ENCODE results near the gene ZSCAN16. TPM values are rescaled to one million over a fixed set of nuclear protein-coding genes. Genes with fewer than 3 reads are reported as not detected.
"Not testable (repeated sequence)": the region's sequence is repeated elsewhere in the genome, so short reads cannot be mapped to it uniquely, and the experiment has no call there.

ZSCAN16 gene
- total RNA-seq, 1 donor from 2014 or later: not detected

- no peak for TF ChIP-seq CTCF (IDR thresholded peaks at IDR 0.05)
- H3K4me1 ChIP-seq: peaks cover 0 to 7% of the 10 kb centered on the region in 2 donors
- intact Hi-C loops (cut with DNase I): loop anchor here (5.0 to 10.0 kb wide), 4 partner anchors 134 to 951 kb away; partner anchors contain the start of gene ZSCAN31
- no peak overlapping the region for H3K4me3 ChIP-seq
- H3K36me3 ChIP-seq: peaks cover 0 to 3% of the 10 kb centered on the region in 2 donors
- no peaks in the 10 kb centered on the region for H3K27me3 ChIP-seq
- no peaks in the 10 kb centered on the region for H3K9me3 ChIP-seq
- DNase-seq (ENCODE audit: low spot score in 2 of 2): no peak
- no peak overlapping the region for H3K27ac ChIP-seq
Observed at GRCh38 chr6:28082939-28083338, 41.5 kb upstream of the ZSCAN16 start.

DNA sequence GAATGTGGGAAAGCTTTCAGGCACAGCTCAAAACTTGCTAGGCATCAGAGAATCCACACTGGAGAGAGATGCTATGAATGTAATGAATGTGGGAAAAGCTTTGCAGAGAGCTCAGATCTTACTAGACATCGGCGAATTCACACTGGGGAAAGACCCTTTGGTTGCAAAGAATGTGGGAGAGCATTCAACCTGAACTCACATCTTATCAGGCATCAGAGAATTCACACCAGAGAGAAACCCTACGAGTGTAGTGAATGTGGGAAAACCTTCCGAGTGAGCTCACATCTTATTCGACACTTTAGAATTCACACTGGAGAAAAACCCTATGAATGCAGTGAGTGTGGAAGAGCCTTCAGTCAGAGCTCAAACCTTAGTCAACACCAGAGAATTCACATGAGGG is 35.4 kb upstream of the ZSCAN16 start:
- Histone ChIP-seq H3K4me3 (no peak overlapping the region), H3K9me3 (no peaks in the 10 kb centered on the region), H3K36me3 (peaks cover 7 to 8% of the 10 kb centered on the region in 2 donors), H3K4me1 (no peaks in the 10 kb centered on the region), H3K27ac (no peak overlapping the region), H3K27me3 (no peaks in the 10 kb centered on the region)
- DNase-seq (ENCODE audit: low spot score in 2 of 2): no peak
- no peak for TF ChIP-seq CTCF (IDR thresholded peaks at IDR 0.05)
- intact Hi-C loops (cut with DNase I): loop anchor here (10.0 kb wide), 1 partner anchor 184 kb away; no protein-coding TSS in a partner anchor

GRCh38 chr6:28090917-28091586 is 33.4 kb upstream of the ZSCAN16 start:
- intact Hi-C loops (cut with DNase I): no loop called here
- Histone ChIP-seq H3K36me3 (peaks cover 5 to 7% of the 10 kb centered on the region in 2 donors), H3K4me1 (no peaks in the 10 kb centered on the region), H3K9me3 (no peaks in the 10 kb centered on the region), H3K27ac (no peak overlapping the region), H3K27me3 (no peaks in the 10 kb centered on the region), H3K4me3 (no peak overlapping the region)
- DNase-seq (ENCODE audit: low spot score in 2 of 2): no peak
- TF ChIP-seq CTCF (IDR thresholded peaks at IDR 0.05): no peak

- intact Hi-C loops (cut with DNase I); H3K4me1 ChIP-seq; H3K27me3 ChIP-seq; H3K9me3 ChIP-seq; H3K27ac ChIP-seq; H3K4me3 ChIP-seq; DNase-seq (ENCODE audit: low spot score in 2 of 2); H3K36me3 ChIP-seq: not testable (repeated sequence)
Observed at GRCh38 chr6:28102222-28102621, 22.2 kb upstream of the ZSCAN16 start.

DNA sequence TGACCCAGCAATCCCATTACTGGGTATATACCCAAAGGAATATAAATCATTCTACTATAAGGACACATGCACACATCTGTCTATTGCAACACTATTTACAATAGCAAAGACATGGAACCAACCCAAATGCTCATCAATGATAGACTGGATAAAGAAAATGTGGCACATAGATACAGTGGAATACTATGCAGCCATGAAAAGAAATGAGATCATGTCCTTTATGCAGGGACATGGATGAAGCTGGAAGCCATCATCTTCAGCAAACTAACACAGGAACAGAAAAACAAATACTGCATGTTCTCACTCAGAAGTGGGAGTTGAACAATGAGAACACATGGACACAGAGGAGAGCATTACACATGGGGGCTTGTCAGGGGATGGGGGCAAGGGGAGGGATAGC is 21.7 kb upstream of the ZSCAN16 start:
- H3K27me3 ChIP-seq; H3K36me3 ChIP-seq; H3K4me3 ChIP-seq; intact Hi-C loops (cut with DNase I); H3K4me1 ChIP-seq; H3K27ac ChIP-seq; DNase-seq (ENCODE audit: low spot score in 2 of 2); H3K9me3 ChIP-seq: not testable (repeated sequence)

DNA sequence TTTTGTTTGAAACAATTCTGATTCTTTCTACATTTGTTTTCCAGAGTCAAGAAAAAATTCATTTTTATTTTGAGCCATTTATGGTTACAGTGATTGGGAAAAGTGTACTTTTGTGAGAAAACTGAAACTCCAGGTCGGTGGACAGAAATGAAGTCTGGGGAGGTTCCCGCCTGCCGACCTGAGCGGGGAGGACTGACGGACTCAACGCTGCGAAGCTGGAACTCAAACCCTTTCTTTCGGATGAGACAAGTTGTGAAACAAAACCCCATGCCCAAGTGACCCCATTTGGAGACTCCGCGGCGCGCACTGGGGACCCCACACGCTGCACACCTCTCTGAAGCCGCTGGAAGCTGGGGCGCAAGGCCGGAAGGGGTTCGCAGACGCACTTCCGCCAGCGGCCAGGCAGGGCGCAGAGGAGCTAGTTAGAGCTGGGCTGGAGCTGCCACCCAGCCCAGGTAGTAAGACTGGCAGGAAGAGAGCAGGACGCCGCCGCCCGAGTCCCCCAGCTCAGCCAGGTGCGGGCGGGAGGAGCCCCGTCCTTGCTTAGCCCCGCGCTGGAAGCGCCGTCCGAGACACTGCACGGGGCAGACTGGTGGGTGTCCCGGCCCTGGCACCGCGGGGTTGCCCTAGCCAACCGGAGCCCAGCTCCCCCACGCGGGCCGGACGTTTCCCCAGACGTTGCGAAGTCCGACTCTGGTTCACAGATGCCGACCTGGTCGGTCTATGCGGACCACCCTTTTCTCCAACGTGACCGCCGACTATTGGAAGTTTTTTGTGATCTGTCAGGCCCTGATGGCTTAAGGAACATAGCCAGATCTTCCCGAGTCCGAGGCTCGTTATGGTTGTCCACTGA is 19.8 kb upstream of the ZSCAN16 start:
- peak; percentile 72 to 80 (median 79) for TF ChIP-seq CTCF (IDR thresholded peaks at IDR 0.05)
- no peaks in the 10 kb centered on the region for H3K36me3 ChIP-seq
- no peaks in the 10 kb centered on the region for H3K9me3 ChIP-seq
- intact Hi-C loops (cut with DNase I): loop anchor here (1.0 kb wide), 1 partner anchor 23 kb away; no protein-coding TSS in a partner anchor
- peak; percentile 26 to 86 for DNase-seq (ENCODE audit: low spot score in 2 of 2)
- no peaks in the 10 kb centered on the region for H3K27me3 ChIP-seq
- peak overlapping the region; percentile 73 to 79 for H3K27ac ChIP-seq
- peaks cover 0 to 3% of the 10 kb centered on the region in 2 donors for H3K4me1 ChIP-seq
- peak overlapping the region; percentile 82 to 88 for H3K4me3 ChIP-seq
